GM18508 (cell line): ENCODE measurements around the gene PITPNC1.

Experiments used
- ATAC-seq: cut with Tn5 transposase; IDR thresholded peaks from one replicate; pipeline ENCODE4 v1.9.1; 2021; ENCODE audit warnings: moderate number of reproducible peaks; ENCODE audit not compliant: insufficient read depth, unreplicated experiment

Gene PITPNC1

DNA sequence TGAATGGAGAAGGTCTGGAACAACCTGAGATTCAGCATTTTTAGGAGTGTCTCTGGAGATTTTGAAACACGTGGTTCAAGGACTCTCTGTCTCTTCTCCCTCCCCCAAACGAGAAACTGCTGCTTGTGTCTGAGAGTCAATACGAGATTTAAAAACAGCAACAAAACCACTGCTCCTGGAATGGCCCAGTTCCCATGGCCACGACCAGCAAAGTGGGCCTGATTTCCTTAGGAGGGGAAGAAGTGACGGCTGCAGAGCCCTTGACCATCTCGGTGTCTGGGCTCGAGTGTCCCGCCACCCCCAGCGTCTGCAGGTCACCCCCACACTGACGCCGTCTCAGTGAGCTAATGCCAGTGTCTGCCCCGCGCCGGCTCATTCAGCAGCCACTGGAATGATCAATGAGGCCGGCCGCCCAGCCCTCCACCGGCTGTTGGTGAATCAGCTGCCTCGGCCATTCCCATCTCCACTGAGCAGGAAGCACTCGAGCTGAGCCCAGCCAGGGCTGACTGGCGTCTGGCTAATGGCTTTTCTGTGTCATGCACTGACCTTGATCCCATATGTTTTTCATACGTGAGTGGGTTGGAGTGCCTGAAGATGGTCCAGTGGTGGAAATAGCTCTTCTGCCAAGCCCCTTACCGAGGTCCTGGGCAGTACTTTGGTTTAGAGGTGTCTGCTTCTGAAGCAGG lies 151.8 kb downstream of the PITPNC1 start:
- ATAC-seq, result no peak

DNA sequence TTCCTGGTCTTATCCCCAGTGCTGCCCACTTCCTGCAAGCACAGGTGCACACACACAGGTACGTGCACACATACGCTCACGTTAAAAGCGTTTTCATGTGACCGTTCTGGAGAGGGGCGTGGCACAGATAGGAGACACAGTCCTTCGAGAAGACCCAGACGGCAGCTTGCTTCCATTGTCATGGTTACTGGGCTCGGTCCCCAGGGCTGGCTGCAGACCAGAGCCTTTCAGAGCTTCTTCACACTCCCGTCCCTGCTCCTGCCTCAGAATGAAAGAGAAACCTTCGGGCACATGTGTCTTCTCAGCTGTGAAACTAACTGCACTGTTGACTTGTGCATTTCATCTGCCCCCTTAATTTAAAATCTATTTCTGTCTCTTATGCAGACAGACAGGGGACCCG lies 154.2 kb downstream of the PITPNC1 start:
- no peak for ATAC-seq

DNA sequence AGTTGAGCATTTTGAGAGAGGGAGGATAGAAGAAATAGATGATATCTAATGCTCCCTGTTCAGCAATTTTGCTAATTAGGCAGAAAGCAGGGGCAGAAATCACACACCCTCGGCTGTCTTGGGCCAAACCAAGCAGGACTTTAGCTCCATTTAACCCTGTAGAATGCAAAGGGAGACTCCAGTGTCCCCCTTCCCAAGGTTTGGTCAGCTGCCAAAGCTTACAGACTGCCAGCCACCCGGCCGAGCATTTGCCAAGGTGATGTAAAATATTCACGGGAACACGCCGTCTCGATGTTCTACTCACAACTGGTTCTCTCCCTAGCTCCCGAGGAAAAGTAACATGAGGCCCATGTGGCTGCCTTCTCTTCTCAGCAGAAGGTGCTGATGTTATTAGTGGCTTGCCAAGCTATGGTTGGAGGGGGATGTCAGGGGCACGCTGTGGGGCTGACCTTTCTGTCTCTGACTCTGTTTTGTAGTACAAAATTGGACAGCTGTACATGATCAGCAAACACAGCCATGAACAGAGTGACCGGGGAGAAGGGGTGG lies 155.3 kb downstream of the PITPNC1 start:
- ATAC-seq, result no peak

DNA sequence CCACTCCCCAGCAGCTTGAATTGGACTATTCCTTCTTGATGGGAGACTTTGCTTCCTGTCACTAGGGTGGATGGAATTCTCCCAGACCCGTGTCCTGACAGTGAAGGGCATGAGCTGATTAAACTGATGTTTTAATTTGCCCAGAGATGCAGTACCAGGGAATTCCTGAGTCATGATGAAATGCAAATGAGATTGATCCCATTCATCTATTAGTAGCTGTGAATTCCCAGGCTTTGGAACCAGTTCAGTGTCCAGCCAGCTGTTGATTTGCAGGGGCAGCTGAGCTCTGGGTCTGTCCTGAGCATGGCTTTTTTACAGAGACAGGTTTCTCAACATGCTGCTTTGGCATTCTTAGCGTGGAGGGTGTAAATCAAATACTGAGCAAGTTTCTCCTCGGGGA lies 157.9 kb downstream of the PITPNC1 start:
- no peak for ATAC-seq

DNA sequence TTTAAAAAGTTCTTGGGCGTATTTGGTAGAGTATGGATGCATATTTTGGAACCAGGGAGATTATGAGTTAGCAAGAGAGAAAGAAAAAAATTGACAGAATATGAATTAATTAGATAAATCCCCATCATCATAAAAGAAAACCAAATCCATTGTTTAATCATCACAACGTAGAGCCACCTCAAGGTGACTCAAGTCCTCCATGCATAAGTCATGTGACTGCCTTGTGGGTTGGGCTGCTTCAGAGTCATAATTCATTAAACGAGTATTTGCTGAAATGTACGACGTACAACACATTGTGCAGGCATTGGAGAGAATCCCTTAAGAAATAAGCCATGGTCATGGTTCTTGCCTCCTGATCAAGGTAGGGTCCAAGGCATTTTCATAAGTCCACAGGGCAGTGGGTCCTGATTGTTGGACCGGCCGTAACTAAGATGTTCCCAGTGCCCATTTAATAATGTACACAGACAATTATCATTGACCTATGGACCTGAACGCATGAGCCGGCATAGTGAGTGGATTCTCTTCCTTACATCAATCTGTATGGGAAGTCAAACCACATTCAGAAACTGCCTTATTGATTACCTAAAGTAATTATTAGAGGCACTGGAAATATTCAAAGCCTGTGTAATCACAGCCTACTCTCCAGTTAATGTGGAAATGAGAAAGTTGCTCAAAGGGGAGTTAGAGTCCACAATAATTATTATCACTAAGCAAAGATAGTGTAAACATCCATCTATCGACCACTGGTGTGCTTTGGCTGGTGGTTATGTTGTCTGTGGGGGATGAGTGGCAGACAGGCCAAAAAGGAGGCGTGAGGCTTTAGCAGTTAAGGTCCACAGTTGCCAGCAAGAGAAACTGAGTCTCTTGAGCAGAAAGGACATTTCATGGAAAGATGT lies 165.4 kb downstream of the PITPNC1 start:
- ATAC-seq, result no peak

DNA sequence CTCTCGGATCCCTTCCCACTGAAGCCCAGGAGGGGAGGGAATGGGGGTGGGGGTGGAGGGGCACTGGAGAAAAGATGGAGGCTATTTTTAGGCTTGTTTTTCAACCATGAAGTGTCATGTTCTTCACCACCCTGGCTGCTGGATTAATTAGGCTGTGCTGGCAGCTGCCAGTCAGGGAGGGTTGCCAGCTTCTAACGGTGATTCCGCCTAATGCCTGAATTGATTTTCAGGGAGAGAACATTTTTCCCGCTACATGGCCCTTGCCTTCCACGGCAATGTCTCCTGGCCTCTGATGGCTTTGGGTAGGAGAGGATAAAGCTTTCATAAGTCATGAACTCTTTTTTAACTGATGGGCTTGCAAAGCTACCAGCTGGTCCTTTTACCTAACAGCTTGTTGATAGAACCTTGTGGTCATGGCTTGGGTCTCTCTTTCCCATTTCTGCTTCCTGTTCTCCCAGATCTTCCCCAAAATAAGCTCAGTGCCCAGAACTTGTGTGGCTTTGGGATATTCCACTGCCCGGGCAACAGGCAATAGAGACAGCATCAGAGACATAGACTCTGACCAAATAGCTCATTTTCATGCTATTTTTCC lies 167.4 kb downstream of the PITPNC1 start:
- no peak for ATAC-seq

DNA sequence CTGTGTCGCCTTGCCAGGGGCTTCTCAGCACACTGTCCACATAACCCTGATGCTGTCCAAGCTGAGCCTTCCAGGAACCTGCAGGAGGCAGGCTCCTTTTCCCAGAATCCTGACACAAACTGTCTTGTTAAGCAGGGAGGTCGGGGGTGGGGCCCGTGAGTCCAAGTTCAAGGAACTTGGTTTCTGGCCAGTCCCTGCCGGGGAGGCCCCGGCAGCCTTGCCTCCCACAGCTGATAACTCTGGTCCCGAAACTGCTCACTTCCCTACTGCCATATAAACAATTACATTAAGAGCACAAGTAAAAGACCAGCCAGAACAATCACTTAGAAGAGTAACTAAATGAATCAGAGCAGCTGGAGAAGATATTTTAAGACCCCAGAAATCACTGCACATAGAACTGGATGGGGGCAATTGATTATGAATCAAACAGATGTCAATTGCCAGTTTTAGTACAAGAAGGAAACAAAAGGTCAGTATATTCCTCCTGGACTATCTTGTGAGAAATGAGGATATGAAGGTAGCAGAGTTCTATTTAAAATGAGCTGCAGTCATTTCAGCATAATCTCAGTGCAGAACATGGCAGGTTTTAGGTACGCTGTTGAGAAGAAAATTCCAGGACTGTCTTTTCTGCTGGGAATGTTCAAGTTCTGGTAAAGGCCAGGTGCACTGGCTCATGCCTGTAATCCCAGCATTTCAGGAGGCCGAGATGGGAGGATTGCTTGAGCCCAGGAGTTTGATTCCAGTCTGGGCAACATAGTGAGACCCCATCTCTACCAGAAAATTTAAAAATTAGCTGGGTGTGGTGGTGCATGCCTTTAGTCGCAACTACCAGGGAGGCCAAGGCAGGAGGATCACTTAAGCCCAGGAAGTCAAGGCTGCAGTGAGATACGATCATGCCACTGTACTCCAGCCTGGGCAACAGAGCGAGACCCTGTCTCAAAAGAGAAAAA lies 169.8 kb downstream of the PITPNC1 start:
- peak; percentile 82 for ATAC-seq

DNA sequence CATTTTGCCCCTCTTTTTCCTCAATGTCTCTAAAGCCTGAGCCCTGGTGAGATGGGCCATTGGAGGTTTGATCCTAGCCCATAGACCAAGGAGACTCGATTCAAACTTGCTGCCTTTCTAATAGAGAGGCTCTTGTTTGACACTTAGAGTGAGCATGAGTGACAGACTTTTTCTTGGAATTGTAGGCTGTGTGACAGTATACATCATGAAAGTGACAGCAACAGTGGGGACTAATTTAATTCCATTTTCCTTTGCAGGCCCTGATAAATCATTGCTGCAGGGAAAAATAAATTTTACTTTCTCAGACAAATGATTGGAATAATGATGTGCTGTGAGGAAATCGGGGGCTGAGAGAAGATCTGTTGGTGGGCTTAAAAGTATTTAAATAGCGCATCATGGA lies 171.6 kb downstream of the PITPNC1 start:
- no peak for ATAC-seq

DNA sequence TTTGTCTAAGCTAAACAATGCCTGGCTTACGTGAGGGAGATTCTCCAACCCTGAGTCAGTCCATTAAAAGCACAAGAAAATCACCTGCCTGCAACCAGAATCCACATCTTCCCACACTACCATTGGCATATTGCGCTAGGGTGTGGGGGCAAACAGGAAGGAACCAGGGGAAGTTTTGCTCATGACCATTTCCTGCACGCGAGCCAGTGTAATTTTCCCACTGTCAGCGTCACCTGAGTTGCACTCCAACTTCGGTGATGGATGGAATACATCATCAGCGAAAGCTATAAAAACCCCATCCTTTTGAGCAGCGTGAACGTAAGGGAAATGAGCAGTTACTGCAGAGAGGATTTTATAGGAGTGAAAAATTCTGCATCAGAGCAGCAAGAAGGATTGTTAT lies 172.7 kb downstream of the PITPNC1 start:
- ATAC-seq, result no peak

DNA sequence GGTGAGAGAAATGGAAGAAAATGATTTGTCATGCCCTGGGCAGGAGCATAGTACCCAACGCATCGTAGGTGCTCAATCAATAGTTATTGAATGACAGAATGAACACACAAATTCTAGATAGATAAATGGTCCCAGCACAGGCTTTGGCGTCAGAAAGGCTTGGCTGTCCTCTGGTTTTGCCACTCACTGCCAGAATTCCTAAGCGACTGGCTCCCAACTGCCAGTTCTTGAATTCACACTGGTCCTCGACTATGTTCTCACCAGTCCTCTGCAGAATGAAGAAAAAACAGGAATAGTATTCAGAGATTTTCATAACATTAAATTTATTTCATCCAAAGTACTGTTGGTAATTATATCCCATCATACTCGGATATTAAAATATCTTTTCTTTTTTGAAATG lies 177.6 kb downstream of the PITPNC1 start:
- ATAC-seq, result no peak

DNA sequence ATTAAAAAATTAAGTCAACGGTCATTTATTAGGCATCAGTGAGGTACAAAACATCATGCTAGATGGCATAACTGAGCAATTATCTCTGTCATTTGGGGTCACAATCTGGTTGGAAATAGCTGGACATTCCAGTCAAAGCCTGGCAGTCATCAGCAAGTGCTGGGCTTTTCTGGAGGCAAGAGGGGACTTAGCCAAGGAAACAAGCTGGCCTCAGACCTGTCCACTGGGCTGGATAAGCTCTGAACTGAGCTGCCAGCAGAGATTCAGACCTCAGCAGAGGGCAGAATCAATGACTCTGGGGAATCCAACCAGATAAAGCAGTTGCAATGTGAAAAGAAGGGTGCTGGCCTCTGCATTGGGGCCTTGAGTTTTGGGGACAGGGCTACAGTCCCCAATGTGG lies 178.8 kb downstream of the PITPNC1 start:
- ATAC-seq, result no peak

DNA sequence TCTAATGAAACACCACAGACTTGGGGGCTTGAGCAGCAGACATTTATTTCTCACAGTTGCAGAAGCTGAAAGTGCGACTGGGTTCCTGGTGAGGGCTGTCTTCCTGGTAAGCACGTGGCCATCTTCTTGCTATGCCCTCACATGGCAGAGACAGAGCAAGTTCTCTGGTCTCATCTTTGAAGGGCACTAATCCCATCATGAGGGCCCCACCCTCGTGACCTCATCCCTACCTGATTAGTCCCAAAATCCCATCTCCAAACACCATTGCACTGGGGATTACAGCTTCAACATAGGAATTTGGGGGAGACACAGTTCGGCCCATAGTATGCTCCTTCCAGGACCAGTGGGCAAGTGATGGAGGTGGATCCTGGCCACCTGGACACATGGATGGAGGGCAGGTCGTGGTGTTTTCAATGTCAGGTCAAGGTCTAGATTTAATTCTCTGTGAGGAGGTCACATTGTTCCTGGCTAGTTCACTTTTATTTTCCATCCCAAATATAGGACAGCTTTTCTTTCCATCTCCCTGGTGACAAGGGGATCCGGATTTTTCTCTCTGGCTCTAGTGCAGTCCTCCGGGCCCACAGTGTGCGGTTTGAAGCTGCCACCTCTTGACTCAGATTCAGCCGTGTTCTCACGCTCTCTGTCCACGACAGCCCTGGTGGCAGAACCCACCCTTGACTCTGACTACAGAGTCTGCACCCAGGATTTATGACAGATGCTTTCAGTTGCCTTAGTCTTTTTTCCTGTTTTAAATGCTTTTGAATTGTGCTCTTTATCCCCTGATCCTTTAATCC lies 180.2 kb downstream of the PITPNC1 start:
- ATAC-seq, result no peak

DNA sequence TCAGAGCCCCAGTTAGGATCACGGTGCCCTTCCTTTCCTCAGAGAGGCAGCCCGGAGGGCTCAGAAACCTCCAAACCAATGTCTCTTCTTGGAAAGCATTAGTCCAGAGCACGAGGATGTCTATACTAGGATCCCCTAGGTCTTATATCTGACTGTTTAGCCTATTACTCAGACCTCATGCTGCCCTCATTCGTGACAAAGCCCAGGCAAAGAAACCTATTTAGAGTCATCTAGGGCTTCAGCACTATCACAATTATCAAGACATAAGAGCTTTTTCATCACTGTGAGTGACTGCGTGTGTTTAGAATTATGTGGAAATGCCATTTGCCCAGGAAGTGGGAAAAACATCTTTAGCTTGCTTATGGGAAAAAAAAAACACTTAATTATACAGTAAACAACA lies 180.8 kb downstream of the PITPNC1 start:
- no peak for ATAC-seq

DNA sequence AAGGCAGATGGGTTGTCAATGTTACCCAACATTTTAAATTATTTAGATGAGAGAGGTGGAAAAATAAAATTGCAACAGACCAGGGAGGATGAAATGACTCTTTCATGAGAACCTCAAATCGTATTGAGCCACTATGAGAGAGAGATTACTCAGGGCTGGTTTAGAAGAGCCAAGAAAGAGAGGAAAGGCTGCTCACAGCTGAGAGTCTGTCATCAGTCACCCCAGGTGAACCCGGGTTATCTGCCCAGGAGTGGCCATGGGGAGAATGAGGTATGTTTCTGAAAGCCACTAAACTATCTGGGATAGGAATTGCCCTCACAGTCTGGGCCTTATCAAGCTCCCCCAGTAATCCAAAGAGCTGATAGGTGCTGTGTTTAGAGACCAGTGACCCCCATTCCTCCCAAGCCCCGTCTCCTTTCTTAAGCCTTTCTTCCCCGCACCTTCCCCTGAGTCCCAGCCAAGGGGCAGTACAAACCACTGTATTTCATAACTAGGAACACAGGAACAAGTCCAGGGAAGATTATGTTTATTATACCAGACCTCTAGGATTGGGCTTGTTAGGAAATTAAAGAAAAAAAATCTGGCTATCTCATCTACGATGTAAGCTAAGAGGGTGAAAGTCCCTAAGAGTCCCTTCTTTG lies 181.8 kb downstream of the PITPNC1 start:
- ATAC-seq, result no peak

DNA sequence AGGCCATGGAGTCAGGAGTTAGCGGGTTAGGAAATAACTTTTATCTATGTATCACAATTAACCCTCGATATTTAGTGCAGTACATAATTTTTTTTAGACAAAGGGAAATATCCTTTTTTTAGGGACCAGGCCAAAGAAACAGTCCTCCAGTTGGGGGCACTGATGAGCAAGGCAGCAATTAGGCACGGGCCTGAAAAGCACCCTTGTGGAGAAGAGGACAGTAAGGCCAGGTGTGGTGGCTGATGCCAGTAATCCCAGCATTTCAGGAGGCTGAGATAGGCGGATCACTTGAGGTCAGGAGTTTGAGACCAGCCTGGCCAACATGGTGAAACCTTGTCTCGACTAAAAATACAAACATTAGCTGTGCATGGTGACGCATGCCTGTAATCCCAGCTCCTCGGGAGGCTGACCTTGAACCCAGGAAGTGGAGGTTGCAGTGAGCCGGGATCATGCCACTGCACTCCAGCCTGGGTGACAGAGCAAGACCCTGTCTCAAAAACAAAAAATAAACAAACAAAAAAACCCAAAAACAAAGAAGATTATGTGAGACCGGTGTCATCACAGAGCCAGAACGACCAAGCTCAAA lies 182.4 kb downstream of the PITPNC1 start:
- ATAC-seq, result no peak

DNA sequence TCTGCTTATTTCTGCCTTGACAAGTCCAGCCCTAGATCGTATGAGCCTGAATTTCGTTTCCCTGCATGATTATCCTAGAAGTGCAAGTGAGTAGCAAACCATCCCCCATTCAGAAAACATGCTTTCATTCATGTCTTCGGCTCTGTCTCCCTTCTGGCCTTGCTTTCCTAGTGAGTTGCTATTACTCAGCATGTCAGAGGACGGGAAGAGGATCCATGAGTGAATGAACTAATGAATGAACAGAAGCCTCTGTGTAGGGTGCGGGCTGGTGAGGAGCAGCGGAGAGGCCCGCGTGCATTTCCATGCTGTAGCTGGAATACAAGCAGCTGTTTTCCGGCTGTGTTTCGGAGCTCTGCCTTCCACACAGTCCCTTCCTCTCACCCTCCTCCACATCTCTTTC lies 184.9 kb downstream of the PITPNC1 start:
- no peak for ATAC-seq

DNA sequence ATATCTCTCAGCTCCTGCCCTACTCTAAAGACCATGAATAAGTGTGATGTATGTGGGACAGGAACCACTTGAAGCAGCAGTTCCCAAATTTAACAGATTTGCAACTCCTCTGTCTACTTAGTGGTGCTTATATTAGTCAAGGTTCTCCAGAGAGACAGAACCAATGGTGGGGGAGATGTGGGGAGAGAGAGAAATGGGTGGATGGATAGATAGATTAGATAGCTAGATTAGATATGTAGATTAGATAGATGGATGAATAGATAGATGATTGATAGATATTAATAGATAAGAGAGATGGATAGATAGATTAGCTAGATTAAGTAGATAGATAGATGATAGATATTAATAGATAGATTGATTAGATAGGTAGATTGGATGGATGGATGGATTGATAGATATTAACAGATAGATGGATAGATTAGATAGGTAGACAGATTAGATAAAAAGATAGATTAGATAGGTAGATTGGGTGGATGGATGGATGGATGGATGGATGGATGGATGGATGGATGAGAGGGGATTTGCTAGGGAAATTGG lies 186.7 kb downstream of the PITPNC1 start:
- no peak for ATAC-seq

DNA sequence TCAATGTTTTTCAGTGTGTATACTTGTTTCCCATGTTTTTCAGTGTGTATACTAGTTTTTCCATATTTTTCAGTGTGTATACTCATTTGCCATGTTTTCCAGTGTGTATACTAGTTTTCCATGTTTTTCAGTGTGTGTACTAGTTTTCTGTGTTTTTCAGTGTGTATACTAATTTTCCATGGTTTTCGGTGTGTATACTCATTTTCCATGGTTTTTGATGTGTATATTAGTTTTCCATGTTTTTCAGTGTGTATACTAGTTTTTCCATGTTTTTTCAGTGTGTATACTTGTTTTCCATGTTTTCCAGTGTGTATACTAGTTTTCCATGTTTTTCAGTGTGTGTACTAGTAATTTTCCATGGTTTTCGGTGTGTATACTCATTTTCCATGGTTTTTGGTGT lies 188.0 kb downstream of the PITPNC1 start:
- ATAC-seq, result no peak
